Measurements from ENCODE around the gene C1QL1. TPM values are rescaled to one million over a fixed set of nuclear protein-coding genes. Genes with fewer than 3 reads are reported as not detected.

Gene C1QL1
- polyA plus RNA-seq, 10 donors, result 0.74 to 6.4 (median 2.1) TPM

GRCh38 chr17:44990994-44991393 lies 22.9 kb upstream of the C1QL1 start:
- DNase-seq, result no peak

- no peak for DNase-seq
These were observed 21.5 kb upstream of the C1QL1 start for GRCh38 chr17:44989552-44990138.

GRCh38 chr17:44988044-44988942 lies 20.2 kb upstream of the C1QL1 start:
- DNase-seq, result peak in 1 of 3 donors; percentile 37

- DNase-seq, result no peak
These were observed 15.5 kb upstream of the C1QL1 start for GRCh38 chr17:44983563-44983962.

GRCh38 chr17:44982113-44982702 lies 14.1 kb upstream of the C1QL1 start:
- DNase-seq, result no peak

- peak in 1 of 3 donors; percentile 37 for DNase-seq
These were observed 13.3 kb upstream of the C1QL1 start for GRCh38 chr17:44981221-44981968.

GRCh38 chr17:44979426-44979995 lies 11.4 kb upstream of the C1QL1 start:
- peak in 2 of 3 donors; percentile 45 to 61 for DNase-seq

GRCh38 chr17:44978807-44979206 lies 10.7 kb upstream of the C1QL1 start:
- no peak for DNase-seq

- DNase-seq, result peak in 1 of 3 donors; percentile 43
These were observed 9.9 kb upstream of the C1QL1 start for GRCh38 chr17:44977814-44978550.

- no peak for DNase-seq
These were observed 9.0 kb upstream of the C1QL1 start for GRCh38 chr17:44977065-44977464.

- no peak for DNase-seq
These were observed 8.1 kb upstream of the C1QL1 start for GRCh38 chr17:44976206-44976605.

- no peak for DNase-seq
These were observed 4.8 kb upstream of the C1QL1 start for GRCh38 chr17:44972953-44973352.

- no peak for DNase-seq
These were observed 3.8 kb upstream of the C1QL1 start for GRCh38 chr17:44971776-44972483.

- DNase-seq, result peak in 1 of 3 donors; percentile 75
These were observed 2.1 kb upstream of the C1QL1 start for GRCh38 chr17:44970136-44970741.

GRCh38 chr17:44969144-44969780 lies 1.2 kb upstream of the C1QL1 start:
- DNase-seq, result no peak

- DNase-seq, result no peak
These were observed 237 bp downstream of the C1QL1 start for GRCh38 chr17:44967907-44968224.

- DNase-seq, result no peak
These were observed 837 bp downstream of the C1QL1 start for GRCh38 chr17:44967026-44967906.

GRCh38 chr17:44966348-44967025 lies 1.6 kb downstream of the C1QL1 start:
- DNase-seq, result no peak
